TTC549 (cell line): ENCODE data around the gene IL10.
"Not testable (repeated sequence)": the region's sequence is repeated elsewhere in the genome, so short reads cannot be mapped to it uniquely, and the experiment has no call there.

Source experiments
- FAIRE-seq: peaks from 2 replicates; lab custom pipeline; 2012; peaks lifted over from hg19 to GRCh38; lab: Jason Lieb, UNC

IL10 gene

GRCh38 chr1:206793620-206794019 is 21.3 kb upstream of the IL10 start:
- no peak for FAIRE-seq

GRCh38 chr1:206792939-206793607 is 20.8 kb upstream of the IL10 start:
- FAIRE-seq, result no peak

DNA sequence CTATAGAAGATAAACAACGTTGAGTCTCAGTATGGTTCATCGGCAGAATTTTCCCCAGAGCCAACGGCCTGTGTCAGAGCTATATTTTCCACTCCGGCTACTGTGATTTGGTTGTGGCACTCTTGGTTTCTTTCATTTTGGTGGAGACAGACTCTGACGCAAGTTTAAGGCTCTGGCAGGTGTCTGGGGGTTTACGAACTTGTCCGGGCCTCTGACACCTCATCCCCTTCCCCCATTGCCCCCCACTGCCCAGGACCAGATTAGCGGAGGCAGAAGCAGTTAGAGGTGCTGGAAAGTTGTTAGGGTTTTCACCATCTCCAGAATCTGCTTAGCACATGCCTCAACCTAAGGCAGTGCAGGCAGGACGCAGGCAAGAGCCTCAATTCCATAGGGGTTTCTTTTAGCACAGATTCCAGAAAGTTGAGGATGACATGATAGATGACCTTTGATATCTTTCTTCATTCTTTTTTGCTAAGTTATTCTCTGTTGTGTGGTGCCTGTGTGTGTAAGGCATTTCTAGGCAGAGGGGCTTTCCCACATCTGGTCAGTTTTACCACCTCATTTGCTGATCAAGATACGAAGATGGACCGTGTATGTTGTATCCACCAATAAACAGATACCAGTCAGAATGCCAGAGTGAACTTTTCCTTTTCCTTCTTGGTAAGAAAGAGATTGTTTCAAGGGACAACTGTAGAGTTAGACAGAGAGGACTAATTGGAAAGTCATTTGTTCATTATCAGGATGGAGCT is 18.4 kb upstream of the IL10 start:
- FAIRE-seq, result no peak

GRCh38 chr1:206788487-206789050 is 16.3 kb upstream of the IL10 start:
- FAIRE-seq, result no peak

GRCh38 chr1:206787891-206788290 is 15.6 kb upstream of the IL10 start:
- no peak for FAIRE-seq

DNA sequence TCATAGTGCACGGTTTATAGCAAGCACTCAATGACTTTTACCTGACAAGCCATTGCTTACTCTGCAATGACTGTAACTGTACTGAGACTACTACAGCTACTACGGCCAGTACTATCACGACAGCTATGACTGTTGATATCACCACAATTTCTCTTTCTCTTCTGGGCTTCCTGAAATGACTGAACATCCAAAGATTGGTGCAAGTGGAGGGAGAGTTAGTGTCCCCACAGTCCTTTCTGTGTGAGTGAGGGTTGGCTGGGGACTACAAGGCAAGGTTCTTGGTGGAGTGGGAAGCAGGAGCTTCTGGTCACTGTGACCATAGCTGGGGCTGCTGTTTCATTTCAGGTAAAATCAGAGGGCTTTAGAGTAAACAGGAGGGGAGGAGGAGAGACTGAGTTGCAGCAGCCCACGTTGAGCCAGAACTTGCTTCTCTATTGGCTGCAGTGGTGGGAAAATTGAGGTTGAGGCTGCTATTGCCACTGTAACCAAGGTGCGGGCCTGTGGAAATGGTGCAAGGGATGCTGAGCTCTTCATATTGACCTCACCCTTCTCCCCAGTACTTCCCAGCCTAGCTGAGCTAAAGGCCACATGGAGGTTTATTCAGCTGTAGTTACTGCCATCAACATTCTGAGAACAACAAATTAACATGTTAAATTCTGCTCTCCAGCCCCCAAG is 14.1 kb upstream of the IL10 start:
- FAIRE-seq, result no peak

DNA sequence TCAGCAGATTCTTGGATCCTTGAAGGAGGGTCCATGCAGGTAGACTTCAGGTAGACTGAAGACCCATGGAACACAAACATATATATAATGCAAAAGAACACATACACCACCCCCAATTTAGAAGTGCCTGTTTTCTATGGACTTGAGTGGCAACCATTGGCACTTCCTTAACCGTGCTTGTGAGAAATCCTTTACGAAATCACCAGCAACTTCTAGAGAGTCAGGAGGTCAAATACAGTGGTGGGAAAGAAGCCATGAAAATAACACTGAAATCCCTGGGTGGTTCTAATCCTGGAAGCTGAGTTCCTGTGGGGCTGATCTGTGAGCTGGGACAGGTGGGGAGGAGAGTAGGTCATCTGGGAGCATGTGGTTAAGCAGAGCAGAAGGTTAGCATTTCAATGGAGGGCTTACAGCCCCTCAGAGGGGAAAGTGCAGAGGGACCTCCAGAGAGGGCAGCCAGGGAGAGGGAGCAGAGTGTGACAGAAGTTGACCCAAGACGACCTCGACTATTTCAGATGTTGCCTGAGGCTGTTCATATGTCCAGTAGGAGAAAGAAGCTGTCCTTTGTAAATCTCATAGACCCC is 13.0 kb upstream of the IL10 start:
- no peak for FAIRE-seq

DNA sequence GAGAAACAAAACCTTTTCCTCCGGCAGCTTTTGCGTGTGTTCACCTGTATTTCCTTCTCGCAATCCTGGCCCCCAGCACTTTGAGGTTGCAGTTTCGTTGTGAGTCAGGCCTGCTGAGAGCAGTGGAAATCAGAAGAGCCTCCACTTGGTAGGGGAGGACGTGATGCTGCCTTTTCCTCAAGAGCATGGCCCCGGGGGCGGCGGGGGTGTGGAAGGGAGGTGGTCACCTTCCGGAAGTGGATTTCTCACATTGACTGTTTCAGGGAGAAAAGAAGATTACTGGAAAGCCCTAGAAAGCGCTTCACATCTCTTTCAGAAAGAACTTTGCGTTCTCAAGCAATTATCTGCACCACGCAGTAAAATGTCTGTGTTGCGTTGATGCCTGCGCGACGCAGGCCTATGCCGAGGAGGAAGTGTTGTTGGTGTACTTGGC is 12.2 kb upstream of the IL10 start:
- no peak for FAIRE-seq

DNA sequence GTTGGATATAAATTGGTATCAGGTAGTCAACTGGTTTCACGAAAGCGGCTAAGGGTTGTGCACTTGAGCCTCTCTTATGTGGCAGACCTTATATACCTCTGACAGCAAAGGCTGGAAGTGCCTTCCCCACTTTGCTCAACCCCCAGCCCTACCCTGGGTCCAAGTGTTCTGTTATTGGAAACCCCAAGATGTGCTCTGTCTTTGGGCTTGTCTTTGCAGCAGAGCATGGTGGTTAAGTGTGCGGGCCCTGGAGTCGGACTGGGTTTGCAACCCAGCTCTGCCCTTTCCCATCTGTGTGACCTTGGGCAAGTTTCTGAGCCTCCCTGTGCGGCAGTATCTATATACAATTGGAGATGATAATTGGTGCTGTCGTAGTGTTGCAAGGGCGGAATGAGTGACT is 11.2 kb upstream of the IL10 start:
- FAIRE-seq, result no peak

DNA sequence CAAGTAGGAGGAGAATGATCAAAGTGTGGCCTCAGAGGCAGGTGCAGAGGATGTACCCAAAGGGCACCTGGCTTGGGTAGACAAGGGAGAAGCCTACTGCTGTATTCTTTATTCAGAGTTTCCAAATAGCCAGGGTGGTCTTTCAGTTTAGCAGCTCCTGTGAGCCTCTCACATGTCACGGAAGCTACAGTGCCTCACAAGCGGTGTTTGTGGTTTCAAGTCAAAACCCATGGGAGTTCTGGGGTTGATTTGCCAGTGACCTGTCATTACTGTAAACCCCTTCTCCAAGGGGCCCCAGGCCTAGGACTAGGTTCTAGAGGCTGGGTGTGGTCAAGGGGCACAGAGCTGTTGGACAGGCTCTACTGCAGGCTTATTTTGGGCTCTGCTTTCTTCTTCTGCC is 10.2 kb upstream of the IL10 start:
- no peak for FAIRE-seq

DNA sequence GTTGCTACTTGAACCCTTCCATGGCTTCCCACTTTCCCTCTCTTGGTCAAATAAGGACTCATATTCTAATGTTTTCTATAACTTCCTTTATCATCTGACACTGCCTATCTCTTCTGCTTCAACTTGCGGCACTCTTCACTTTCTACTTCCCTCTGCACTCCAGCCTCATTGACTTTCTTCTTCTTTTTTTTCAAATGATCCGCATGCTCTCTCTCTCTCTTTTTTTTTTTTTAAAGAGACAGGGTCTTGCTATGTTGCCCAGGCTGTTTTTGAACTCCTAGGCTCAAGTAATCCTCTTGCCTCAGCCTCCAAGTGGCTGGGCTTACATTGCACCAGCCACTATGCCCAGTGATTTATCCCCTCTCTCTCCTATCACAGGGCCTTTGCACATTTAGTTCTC is 7.3 kb upstream of the IL10 start:
- no peak for FAIRE-seq

DNA sequence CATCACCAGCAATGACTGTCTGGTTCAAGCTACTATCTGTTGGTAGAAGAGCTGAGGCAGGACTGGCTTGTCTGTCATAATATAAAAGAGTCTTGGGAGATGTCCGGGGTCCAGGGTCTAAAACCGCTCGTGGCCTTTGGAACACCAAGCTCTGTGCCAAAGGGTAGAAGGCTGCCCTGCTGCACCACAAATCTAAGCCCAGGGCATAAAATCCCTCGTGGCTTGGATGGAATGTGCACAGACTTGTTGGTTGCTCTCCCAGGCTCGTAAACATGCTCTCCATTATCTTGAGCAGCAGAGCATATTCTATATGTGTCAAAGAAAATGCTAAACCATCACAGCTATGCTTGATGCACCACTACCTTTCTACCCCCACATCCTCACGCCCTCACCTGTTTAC is 6.6 kb upstream of the IL10 start:
- not testable (repeated sequence) for FAIRE-seq

DNA sequence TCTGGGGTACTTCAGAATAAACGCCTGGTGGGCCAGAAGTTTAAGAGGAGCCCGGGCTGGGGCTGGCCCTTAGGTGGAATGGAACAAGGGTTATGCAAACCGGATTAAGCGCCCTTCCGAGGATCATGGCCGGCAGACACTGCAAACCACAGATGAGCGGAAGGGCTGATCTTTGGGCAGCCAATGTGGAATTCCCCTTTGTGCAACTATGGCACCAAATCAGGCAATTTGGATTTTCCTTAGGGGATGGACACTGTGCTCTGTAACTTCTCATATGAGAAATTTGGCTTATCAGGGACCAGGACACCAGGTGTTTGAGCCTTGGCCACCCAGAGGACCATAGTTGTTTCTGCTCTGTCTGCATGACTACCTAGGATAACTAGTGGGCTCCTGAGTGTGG is 5.7 kb upstream of the IL10 start:
- no peak for FAIRE-seq

DNA sequence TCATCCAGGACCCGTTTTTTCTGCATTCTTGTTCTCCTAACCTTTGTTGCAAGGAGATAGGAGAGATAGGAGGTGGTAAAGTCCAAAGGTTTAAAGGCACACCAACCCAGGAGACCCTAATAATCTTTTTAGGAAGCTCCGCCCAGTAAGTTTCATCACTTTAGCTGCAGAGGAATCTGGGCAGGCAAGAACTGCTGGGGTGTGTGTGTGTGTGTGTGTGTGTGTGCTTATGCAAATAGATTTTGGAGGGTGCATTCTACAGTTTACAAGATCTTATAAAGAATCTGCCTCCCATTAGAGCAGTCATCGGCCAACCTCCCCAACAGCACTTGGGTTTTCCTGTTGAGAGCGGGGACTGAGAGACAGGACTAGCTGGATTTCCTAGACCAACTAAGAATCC is 3.9 kb upstream of the IL10 start:
- FAIRE-seq, result no peak

GRCh38 chr1:206774093-206774492 is 1.8 kb upstream of the IL10 start:
- FAIRE-seq, result no peak

DNA sequence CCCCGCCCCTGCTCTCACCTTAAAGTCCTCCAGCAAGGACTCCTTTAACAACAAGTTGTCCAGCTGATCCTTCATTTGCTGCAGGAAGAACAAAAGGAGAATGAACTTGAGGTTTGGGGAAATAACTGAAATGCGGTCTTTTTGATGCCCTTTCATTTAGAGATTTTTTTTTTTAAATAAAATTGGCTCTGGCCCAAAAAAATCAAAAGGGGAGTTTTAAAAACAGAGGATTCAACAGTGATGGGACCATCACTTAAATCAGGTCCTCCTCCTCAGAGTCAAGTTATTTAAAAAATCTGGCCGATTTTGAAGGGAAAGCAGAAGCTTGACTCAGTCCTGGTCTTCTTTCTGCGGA is 979 bp downstream of the IL10 start:
- no peak for FAIRE-seq

- no peak for FAIRE-seq
Measured at GRCh38 chr1:206770531-206771337, 1.6 kb downstream of the IL10 start, which contains the start of gene IL19. IL19 (plus strand) TSS chr1:206770773; CDS start chr1:206836663, 65,890 bp downstream.

DNA sequence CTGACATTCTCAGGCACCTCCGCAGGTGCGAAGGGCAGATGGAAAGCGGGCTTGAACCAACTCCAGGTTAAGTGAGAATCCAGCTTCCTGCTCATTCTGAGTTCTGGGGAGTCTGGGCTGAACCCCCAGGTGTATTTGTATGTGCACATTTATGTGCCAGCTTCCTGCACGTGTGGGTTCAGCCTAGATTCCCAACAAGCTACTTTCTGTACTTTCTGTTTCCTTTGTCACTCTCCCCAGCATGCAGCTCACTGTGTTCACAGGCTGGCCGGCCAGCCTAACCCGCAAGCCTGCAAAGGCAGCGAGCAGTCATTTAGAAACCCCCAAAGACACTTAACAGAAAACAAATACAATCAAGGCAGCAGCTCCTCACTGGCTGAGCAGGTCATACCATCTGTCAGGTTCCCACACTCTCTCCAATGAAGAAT is 3.0 kb downstream of the IL10 start:
- no peak for FAIRE-seq

DNA sequence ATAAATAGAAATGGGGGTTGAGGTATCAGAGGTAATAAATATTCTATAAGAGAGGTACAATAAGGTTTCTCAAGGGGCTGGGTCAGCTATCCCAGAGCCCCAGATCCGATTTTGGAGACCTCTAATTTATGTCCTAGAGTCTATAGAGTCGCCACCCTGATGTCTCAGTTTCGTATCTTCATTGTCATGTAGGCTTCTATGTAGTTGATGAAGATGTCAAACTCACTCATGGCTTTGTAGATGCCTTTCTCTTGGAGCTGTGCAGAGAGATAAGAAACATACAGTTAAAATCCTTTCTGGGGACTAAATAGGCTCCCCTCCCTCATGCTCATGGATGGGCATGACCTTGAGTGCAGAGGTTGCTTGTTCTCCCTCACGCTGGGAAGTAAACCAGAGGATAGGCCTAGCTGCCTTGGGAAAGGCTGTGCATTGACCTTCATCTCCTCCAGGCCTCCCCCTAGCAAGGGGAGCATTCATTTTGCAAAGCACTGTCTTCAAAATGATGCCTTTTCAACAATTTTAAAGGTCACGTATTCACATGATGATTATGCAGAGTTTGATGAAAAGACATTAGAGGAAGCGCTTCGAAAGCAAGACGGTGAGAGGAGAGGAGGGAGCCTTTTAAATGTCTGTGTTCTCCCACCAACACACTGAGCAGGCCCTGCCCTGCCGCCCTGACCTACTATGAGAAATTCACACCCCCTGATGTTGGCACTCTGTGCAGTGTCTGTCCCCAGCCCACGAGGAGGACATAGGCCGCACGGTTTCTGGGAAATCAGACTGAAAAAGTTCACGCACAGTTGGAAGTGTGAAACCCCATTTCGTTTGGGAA is 3.6 kb downstream of the IL10 start:
- no peak for FAIRE-seq

DNA sequence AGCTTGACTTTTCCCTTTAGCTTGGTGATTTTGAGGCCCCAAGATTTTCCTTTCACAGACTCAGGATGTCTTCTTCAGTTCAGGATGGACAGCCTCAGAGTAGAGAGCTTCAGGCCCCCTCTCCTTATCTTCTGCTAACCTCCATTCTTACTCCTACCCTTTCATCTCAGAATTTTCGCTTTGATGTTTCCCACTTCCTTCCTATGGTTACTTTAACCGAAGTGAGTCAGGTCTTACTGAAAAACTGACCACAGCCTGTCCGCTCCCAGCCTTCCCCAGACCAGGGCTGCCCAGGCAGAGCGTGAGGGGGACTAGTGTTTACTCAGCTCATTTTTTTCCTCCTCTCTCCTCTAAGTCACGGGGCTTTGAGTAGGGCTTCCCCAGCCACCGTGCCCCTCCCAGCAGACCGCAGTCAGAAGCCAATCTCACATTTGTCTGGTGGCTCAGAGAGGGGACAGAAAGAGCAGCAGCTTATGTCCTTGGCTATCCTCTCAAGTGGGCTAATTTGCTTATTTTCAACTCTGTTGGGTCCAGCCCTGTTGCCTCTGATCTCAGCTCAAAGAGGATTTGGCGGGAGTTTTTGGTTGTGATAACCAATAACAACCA is 5.9 kb downstream of the IL10 start:
- no peak for FAIRE-seq

DNA sequence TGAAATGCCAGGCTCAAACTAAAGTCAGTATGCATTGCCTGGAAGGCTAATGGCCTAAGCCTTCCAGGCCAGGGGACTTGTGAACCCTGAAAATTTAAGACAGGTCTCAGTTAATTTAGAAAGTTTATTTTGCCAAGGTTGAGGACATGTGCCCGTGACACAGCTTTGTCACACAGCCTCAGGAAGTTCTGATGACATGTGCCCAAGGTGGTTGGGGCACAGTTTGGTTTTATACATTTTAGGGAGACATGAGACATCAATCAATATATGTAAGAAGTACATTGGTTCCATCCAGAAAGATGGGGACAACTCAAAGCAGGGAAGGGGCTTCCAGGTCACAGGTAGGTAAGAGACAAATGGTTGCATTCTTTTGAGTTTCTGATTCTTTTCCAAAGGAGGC is 6.5 kb downstream of the IL10 start:
- FAIRE-seq, result not testable (repeated sequence)
